NCI-H2081 (cell line): ENCODE results near the gene LYAR.

Experiments
- DNase-seq, 2 experiments: peaks; one replicate each; lab custom pipeline; 2025; lab: John Stamatoyannopoulos, UW

The LYAR gene, protein sequence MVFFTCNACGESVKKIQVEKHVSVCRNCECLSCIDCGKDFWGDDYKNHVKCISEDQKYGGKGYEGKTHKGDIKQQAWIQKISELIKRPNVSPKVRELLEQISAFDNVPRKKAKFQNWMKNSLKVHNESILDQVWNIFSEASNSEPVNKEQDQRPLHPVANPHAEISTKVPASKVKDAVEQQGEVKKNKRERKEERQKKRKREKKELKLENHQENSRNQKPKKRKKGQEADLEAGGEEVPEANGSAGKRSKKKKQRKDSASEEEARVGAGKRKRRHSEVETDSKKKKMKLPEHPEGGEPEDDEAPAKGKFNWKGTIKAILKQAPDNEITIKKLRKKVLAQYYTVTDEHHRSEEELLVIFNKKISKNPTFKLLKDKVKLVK

GRCh38 chr4:4289941-4290850, at the start of gene LYAR, which contains the start of gene ZBTB49:
Gene LYAR, minus strand, starts transcription at chr4:4290154. Its CDS starts 6,412 bp downstream, at chr4:4283742.
Gene ZBTB49, plus strand, starts transcription at chr4:4290251. Its CDS starts 9,695 bp downstream, at chr4:4299946.
- peak; percentile 91 to 93 for DNase-seq

GRCh38 chr4:4339504-4340085, 49.6 kb upstream of the LYAR start:
- no peak for DNase-seq

- peak; percentile 54 to 83 for DNase-seq
Observed at GRCh38 chr4:4338210-4339001, 48.5 kb upstream of the LYAR start.

GRCh38 chr4:4334798-4335520, 45.0 kb upstream of the LYAR start:
- DNase-seq: peak; percentile 66 to 72

DNA sequence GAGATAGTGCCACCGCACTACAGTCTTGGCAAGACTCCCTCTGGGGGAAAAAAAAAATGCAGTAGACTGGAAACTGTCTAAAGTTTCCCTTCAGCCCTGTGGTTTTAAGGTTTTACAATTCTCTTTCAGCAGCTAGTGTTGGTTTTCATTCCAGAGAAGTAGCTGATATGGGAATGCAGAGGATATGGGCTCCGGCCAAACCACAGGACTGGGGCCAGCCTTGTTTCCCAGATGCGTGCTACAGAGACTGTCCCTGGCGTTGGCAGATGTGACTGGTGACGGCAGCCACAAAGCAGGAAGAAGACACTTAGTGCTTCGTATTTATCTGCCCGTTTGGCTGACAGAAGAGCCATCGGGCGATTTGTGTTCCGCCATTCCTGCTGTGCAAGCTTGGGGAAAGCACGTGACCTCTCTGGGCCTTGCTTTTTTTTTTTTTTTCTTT, 43.3 kb upstream of the LYAR start:
- peak in 1 of 2 experiments; percentile 16 for DNase-seq

GRCh38 chr4:4332529-4332928, 42.6 kb upstream of the LYAR start:
- DNase-seq: no peak

DNA sequence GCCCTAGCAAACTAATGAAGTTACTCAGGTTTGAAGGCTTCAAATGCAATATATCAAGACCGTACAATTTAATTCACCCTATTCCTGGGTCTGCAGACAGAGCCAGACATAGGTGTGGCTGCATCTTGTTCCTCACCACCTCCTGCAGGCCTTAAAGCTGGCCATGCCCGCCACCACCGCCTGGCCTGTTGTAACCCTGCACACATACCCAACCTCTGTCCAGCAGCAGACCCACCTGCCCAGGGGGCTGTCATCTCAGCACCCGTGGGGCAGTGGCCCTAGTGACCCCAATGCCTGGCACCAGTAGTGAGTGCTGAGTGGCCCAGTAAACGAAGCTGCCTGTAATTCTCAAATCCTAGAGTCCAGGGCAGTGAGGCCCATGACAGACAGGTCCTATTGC, 40.8 kb upstream of the LYAR start:
- no peak for DNase-seq

- DNase-seq: no peak
Observed at GRCh38 chr4:4329496-4329895, 39.5 kb upstream of the LYAR start.

- no peak for DNase-seq
Observed at GRCh38 chr4:4328840-4329239, 38.9 kb upstream of the LYAR start.

GRCh38 chr4:4328206-4328605, 38.3 kb upstream of the LYAR start:
- DNase-seq: no peak

- no peak for DNase-seq
Observed at GRCh38 chr4:4327652-4328121, 37.7 kb upstream of the LYAR start.

DNA sequence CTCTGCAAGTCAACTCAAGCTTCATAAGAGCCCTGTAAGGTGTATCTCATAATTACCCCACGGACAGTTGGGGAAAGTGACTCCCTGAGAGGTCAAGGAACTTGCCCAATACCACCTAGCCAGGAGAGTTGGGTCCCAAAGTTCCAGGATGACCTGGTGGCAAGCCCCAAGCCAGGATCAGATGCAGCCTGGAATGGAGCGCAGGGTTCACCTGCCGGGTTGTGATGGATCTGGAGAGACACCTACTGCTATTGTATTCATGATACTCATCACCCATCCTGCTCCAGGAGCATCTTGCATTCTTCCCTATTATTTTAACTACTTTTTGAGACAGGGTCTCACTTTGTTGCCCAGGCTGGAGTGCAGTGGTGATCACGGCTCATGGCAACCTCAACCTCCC, 36.2 kb upstream of the LYAR start:
- no peak for DNase-seq

DNA sequence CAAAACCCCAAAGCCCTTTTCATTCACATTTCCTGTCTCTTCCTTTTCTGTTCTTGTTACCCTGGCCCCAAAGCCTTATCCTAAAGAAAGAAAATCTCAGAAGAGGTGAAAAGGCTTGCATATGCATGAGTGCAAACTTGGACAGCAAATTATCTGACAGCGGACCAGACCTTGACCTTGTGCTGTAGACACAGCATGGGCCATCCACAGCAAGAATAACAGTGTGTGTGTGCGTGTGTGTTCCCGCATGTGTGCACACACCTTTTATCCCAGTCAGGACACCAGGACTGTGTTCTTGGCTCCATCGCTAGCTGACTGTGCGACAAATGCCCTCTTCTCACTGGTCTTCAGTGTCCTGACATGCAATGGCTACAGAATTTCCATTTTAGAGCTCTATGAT, 35.4 kb upstream of the LYAR start:
- no peak for DNase-seq

- DNase-seq: no peak
Observed at GRCh38 chr4:4323705-4324534, 34.0 kb upstream of the LYAR start.

- DNase-seq: no peak
Observed at GRCh38 chr4:4321951-4322688, 32.2 kb upstream of the LYAR start.

GRCh38 chr4:4320951-4321714, 31.2 kb upstream of the LYAR start:
- DNase-seq: no peak

DNA sequence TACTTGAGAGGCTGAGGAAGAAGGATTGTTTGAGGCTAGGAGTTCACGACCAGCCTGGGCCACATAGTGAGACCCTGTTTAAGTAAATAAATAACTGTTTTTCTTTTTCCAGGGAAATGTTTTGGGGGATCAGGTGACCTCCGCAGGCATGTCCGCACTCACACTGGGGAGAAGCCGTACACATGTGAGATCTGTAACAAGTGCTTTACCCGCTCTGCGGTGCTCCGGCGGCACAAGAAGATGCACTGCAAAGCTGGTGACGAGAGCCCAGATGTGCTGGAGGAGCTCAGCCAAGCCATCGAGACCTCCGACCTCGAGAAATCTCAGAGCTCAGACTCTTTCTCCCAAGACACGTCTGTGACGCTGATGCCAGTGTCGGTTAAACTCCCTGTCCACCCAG, 30.6 kb upstream of the LYAR start:
- DNase-seq: no peak

GRCh38 chr4:4317496-4318232, 27.7 kb upstream of the LYAR start:
- DNase-seq: no peak
